Stomach smooth muscle (tissue), 2 donors: Measurements from ENCODE around the gene CDK14.

Experiments
- H3K27ac ChIP-seq: one replicate; pipeline ENCODE4 v1.7.0; 2013; ENCODE audit warnings: mild to moderate bottlenecking, low read length, inconsistent platforms
- H3K27me3 ChIP-seq, 2 donors: one replicate each; pipeline ENCODE4 v1.7.0; 2013; ENCODE audit warnings: low read length in 2 of 2; ENCODE audit not compliant: insufficient read depth in 2 of 2, control insufficient read depth in 1 of 2
- H3K36me3 ChIP-seq, 2 donors: one replicate each; pipeline ENCODE4 v1.7.0; 2013; ENCODE audit warnings: low read length in 2 of 2; ENCODE audit not compliant: control insufficient read depth in 2 of 2, insufficient read depth in 2 of 2
- H3K4me1 ChIP-seq: one replicate; pipeline ENCODE4 v1.7.0; 2013; ENCODE audit warnings: low read length; ENCODE audit not compliant: control insufficient read depth, insufficient read depth
- H3K4me3 ChIP-seq, 2 donors: one replicate each; pipeline ENCODE4 v1.7.0; 2013; ENCODE audit warnings: low read length in 2 of 2
- H3K9ac ChIP-seq, 2 donors: one replicate each; pipeline ENCODE4 v1.7.0; 2013; ENCODE audit warnings: low read length in 2 of 2, mild to moderate bottlenecking in 1 of 2
- H3K9me3 ChIP-seq, 2 donors: one replicate each; pipeline ENCODE4 v1.7.0; 2013; ENCODE audit warnings: low read length in 2 of 2; ENCODE audit not compliant: control insufficient read depth in 2 of 2
- donor health status: healthy.
- donor health status: Pancreatic carcinoma.

Gene CDK14

DNA sequence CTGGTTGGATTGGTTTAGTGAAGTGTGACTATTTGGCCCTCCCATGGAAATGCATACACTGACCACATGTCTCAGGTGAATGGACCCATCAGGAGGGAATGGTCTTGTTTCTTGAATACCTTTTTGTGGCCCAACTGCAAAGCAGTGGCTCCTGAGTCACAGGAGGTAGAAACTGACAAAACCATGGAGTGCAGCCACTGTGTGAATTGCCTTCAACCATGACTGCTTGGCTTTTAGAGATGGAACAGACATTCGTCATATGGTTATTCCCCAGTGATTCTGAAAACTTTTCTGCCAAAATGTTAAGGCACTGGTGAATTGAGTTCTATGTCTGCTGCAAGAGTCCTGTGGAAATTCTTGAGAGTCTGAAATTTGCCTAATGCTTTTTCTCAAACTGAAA is 64.7 kb downstream of the CDK14 start:
- Histone ChIP-seq H3K4me3 (no peak overlapping the region), H3K36me3 (no peaks in the 10 kb centered on the region), H3K9me3 (no peaks in the 10 kb centered on the region), H3K9ac (no peak overlapping the region), H3K27me3 (no peaks in the 10 kb centered on the region), H3K27ac (no peak overlapping the region), H3K4me1 (peaks cover 9% of the 10 kb centered on the region)

DNA sequence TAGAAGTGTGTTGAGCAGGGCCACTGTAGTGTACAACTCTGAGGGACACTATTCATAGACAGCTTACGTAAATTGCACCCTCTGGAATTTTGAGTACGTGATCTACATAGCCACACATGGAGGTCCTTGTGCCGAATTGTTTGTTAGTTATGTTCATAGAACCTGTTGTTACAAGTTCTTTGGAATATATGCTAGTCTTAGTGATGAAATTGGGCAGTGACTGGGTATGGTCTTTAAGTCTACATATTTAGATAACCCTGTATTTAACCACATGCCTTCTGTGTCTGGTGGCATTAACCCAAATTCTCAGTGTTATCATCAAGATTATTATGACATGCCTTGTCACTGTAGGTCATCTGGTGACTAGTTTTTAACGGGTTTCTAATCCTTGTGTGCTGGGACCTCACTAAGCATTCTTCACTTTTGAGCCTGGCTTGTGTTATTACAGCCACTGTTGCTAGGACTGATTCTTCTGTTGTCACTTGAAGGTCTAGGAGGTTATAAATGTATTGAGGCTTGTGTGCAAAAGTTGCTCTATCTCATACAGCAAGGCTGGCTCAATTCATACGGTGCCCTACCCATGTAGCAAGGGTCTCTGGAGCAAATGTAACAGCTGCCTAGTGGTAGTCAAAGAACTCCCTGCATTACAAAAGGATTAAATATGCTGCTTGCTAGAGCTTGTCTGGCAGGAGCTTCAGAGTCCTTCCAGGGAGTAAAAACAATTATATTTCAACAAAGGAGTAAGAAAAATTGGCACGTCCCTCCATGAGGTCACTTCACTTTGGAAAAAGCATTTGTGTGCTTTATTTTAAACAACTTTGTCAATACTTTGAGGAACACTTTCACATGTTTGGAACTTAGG is 65.4 kb downstream of the CDK14 start:
- H3K4me1 ChIP-seq = peaks cover 9% of the 10 kb centered on the region
- H3K36me3 ChIP-seq = no peaks in the 10 kb centered on the region
- H3K27ac ChIP-seq = no peak overlapping the region
- no peaks in the 10 kb centered on the region for H3K9me3 ChIP-seq
- H3K4me3 ChIP-seq = no peak overlapping the region
- no peaks in the 10 kb centered on the region for H3K27me3 ChIP-seq
- no peak overlapping the region for H3K9ac ChIP-seq

DNA sequence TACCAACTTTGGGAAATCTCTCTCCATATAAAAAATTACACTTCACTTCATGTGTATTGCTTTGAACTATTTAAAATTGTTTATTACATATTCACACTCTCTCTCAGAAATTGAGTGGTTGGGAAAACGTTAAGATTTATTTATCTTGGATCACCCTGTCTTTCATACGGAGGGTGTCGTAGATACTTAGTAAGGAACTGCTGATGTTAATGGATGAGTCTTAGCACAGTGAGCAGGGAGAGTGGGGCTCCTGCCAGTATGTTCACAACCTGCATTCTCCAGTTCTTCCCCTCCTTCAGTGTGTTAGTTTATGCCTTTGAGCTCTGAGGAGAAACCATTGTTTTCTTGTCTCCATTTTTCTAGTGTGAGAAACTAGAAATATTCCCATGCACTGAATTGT is 67.1 kb downstream of the CDK14 start:
- Histone ChIP-seq H3K4me1 (peaks cover 9% of the 10 kb centered on the region), H3K9me3 (no peaks in the 10 kb centered on the region), H3K36me3 (no peaks in the 10 kb centered on the region), H3K27me3 (no peaks in the 10 kb centered on the region), H3K4me3 (no peak overlapping the region), H3K27ac (no peak overlapping the region), H3K9ac (no peak overlapping the region)

DNA sequence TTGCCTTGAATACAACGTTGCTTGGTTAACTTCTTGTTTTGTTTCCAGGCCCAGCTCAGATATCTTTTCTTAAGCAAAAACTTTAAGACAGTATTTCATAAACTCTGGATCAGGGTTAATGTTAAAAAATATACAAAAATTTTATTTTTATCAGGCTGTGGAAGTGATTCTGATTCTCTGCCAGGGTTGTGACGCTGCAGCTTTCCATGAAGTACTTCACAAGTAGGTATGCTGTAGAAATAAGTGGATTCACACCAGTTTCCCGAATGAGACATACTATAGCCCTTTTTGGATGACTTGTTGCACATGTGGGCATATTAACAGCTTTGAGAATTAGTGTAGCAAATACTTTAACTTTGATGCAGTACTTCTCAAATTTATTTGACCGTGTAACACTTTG is 70.1 kb downstream of the CDK14 start:
- peaks cover 9% of the 10 kb centered on the region for H3K4me1 ChIP-seq
- H3K4me3 ChIP-seq = no peak overlapping the region
- H3K36me3 ChIP-seq = no peaks in the 10 kb centered on the region
- H3K9ac ChIP-seq = no peak overlapping the region
- H3K27me3 ChIP-seq = no peaks in the 10 kb centered on the region
- no peak overlapping the region for H3K27ac ChIP-seq
- no peaks in the 10 kb centered on the region for H3K9me3 ChIP-seq

DNA sequence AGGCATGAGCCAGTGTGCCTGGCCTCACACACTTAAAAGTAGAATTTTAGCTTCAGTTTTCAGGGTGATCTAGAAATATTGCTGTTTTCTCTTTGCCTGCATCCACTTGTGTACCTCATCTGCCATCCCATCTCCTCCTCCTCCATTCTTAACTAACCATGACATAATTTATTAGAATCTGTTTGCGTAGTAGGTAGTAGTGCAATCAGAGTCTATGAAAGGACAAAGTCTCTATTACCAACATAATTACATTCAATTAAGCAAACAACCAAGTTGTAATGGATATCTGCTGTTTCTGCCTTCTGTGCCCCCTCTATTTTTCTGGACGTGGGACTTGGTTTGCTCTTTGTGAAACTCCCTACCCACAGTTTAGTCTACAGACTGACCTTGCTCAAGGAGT is 72.9 kb downstream of the CDK14 start:
- H3K4me3 ChIP-seq = no peak overlapping the region
- H3K9ac ChIP-seq = no peak overlapping the region
- H3K36me3 ChIP-seq = no peaks in the 10 kb centered on the region
- H3K4me1 ChIP-seq = no peaks in the 10 kb centered on the region
- no peaks in the 10 kb centered on the region for H3K27me3 ChIP-seq
- H3K9me3 ChIP-seq = no peaks in the 10 kb centered on the region
- H3K27ac ChIP-seq = no peak overlapping the region

DNA sequence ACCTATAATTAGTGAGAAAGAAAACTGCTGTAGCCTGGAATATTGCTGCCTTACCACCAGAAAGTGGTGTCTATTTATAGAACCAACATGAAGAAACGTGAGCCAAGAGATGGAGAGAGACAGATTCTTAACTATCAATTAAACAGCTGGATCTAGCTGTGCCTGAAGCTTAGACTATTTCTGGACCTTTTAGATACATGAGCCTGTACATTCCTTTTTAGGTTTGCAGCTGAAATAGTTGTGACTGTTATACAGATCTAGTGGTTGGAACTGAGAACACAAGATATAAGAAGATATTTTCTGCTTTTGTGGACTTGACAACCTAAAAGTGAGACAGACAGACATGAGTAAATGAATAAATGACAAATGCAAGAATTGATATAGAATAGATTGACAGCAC is 73.4 kb downstream of the CDK14 start:
- H3K9ac ChIP-seq = no peak overlapping the region
- H3K9me3 ChIP-seq = no peaks in the 10 kb centered on the region
- no peaks in the 10 kb centered on the region for H3K36me3 ChIP-seq
- H3K27ac ChIP-seq = no peak overlapping the region
- H3K4me1 ChIP-seq = no peaks in the 10 kb centered on the region
- H3K27me3 ChIP-seq = no peaks in the 10 kb centered on the region
- H3K4me3 ChIP-seq = no peak overlapping the region

DNA sequence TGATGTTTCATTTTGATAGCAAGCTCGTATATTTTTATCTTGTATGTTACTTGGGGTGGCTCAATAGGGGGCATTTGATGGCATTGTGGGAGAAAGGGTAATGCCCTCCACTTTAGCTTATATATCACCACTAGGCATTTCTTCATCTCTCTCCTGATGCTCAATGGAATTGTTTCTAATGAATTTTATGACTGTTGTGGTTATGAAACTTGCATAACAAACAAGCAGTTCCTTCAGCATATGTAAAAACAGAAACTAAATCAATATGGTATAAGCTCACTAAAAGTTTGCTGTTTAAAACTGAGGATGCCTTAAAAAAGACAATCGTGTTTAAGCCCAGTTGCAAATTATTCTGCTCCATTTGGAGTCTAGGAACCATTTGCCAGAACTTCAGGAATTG is 75.5 kb downstream of the CDK14 start:
- no peaks in the 10 kb centered on the region for H3K9me3 ChIP-seq
- no peaks in the 10 kb centered on the region for H3K4me1 ChIP-seq

DNA sequence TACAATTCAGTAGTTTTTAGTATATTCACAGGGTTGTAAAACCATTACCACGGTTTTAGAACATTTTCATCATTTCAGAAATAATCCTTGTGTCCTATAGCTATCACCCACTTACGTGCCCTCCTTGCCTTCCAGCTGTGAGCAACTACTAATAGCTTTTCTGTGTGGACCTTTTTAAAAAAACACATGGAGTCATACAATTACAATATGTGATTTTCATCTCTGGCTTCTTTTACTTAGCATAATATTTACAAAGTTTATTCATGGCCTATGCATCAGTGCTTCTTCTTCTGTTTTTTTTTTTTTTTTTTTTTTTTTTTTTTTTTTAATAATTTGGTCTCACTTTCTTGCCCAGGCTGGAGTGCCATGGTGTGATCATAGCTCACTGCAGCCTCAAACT is 76.1 kb downstream of the CDK14 start:
- H3K27me3 ChIP-seq = no peaks in the 10 kb centered on the region
- H3K9me3 ChIP-seq = no peaks in the 10 kb centered on the region
- no peak overlapping the region for H3K9ac ChIP-seq
- no peaks in the 10 kb centered on the region for H3K4me1 ChIP-seq
- H3K36me3 ChIP-seq = no peaks in the 10 kb centered on the region
- no peak overlapping the region for H3K27ac ChIP-seq
- H3K4me3 ChIP-seq = no peak overlapping the region

More for the DNA sequence above, 75.5 kb downstream of the CDK14 start:
- Histone ChIP-seq H3K27me3 (no peaks in the 10 kb centered on the region), H3K27ac (no peak overlapping the region), H3K4me3 (no peak overlapping the region), H3K36me3 (no peaks in the 10 kb centered on the region), H3K9ac (no peak overlapping the region)

DNA sequence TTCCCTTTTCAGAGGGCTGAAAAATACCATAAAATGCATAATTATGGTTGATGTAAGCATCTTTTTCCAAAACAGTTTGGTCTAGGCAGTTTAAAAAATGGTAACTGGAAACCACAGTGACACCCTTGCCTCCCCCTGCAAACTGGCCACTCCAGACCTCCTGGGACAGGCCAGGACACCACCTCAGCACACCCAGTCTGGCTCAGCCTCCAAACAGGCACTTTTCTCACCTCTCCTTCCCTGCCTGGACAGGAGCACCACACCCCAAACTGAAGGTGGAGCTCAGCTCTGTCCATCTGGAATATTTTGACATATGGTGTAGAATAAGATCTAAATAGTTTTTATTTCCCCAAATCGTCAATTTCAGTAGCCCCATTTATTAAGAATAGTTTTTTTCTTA is 78.5 kb downstream of the CDK14 start:
- H3K9me3 ChIP-seq = no peaks in the 10 kb centered on the region
- no peaks in the 10 kb centered on the region for H3K27me3 ChIP-seq
- no peak overlapping the region for H3K27ac ChIP-seq
- H3K4me1 ChIP-seq = no peaks in the 10 kb centered on the region
- H3K4me3 ChIP-seq = no peak overlapping the region
- H3K9ac ChIP-seq = no peak overlapping the region
- H3K36me3 ChIP-seq = no peaks in the 10 kb centered on the region

DNA sequence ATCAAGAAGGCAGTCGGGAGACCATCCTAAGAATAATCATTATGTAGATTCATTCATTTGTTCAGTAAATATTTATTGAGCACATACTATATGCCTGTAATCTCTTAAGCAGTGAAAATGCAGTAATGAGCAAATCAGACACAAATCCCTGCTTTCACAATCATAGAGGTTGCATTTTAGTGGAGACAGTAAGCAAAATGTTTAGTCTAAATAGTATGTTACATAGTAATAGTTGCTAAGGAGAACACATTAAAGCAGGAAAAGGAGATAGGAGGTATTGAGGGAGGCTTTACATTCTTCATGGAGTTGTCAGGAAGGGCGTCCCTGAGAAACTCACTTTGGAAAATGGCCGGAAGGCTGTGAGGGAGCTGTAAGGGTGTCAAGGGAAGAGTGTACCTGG is 79.9 kb downstream of the CDK14 start:
- no peaks in the 10 kb centered on the region for H3K9me3 ChIP-seq
- no peaks in the 10 kb centered on the region for H3K27me3 ChIP-seq
- H3K36me3 ChIP-seq = no peaks in the 10 kb centered on the region
- H3K27ac ChIP-seq = no peak overlapping the region
- no peak overlapping the region for H3K4me3 ChIP-seq
- no peak overlapping the region for H3K9ac ChIP-seq
- H3K4me1 ChIP-seq = no peaks in the 10 kb centered on the region
